GOT3 (cell line): ENCODE results near the gene STX8.

ENCODE experiments used
- DNase-seq: peaks from one replicate; lab custom pipeline; 2025; ENCODE audit warnings: mixed read lengths; lab: John Stamatoyannopoulos, UW

The STX8 gene

DNA sequence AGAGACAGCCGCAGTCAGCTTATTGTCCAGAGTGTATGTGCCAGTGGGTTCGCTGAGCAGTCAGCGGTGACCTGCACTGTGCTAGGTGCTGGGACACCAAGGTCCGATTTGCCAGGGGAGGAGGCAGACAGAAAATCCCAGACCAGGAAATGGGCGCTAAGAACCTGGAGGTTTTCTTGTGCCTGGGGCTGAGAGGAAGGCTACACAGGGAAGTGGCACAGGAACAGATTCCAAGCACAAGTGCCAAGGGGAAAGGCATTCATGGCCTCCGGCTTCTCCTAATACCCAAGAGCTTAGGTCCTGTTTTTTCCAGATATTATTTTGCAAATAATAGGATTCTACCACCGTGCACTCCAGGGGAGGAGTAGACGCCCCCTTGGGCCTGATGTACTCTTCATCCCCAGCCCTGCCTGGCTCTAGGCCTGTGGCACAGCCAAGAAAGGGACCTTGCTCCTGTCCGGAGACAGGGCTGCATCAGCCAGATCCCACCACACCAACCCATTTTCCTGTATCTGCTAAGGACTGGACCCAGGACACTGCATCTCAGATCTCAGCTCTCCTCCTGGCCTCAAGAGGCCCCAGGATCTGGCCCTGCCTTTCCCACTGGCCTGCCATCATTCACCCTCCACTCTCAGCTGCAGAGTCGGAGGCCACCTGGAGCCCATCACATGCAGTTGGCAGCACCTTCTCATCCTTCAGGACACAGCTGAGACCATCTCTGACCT lies 367.1 kb downstream of the STX8 start:
- DNase-seq = no peak

DNA sequence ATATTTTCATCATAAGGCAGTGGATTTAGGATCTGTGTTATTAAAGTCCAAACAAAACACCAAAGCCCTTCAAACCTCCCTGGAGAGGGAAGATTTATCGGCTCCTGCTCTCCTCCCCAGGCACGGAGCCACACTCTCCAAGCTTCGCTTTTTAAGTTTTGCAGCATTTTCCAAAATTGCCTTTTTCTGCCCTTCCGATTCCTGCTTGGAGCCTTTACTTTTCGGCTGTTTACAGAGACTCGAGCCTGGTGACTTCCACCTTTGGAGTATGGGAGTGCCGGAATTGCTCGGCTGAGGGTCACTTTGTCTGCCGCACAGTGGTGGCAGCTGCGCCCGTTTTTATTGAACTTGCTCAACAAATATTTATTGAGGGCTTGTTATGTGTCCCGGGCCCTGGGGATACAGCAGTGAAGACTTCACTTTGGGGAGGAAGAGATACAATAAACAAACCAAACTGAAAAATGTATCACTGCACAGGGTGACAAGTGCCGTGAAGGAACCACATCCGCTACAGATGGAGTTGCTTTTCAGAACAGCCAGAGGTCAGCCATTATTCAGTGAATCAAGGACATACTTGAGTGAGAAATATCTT lies 368.8 kb downstream of the STX8 start:
- no peak for DNase-seq

DNA sequence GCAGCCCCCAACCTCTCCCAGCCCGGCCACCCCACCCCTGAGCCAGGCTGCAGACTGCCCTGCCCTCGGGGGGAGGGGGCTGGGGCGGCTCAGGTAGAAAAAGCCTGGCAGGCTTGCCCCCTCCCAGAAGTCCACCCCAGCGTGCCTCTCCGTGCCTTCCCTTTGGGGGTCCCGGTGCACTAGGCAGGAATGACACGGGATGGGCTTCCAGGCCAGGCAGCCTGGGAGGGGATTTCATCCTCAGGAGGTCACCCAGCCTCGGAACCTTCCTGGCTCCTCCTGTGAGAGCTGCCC lies 369.3 kb downstream of the STX8 start:
- no peak for DNase-seq

DNA sequence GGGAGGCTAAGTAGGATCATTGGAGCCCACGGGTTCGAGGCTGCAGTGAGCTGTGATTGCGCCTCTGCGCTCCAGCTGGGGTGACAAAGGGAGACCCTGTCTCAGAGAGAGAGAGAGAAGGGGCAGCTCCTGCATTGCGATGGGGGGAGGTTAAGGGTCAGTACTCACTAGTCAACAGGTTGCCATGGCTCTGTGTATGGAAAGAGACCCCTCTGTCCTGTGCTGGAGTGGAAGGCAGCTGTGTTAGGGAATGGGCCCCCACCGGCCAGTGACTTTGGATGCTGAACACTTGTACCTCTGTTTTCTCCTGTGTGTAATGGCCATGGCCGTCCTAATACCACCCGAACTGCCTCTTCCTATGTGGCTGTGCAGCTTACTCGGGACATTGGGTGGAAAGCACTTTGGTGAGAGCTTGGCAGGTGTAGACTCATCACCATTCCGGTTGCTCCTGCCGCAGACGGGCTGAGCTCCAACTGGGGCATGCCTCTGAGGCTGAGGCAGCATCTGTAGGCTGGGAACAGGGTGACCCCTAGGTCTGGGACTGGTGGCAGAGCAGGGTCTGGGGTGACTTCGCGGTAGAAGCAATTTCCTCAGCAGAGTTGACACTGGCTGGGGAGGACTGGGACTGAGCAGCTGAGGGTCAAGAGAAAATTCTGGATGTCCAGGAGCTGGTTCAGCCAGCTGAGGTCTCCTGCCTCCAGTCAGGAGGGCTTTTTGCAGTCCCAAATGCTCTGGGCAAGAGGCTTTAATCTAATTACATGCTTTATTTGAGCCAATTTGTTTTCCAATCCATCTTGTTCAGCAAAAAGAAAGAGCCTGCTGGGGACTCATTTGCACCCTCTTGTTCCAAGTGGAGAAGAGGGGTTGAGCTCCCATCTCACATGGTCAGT lies 369.9 kb downstream of the STX8 start:
- no peak for DNase-seq

DNA sequence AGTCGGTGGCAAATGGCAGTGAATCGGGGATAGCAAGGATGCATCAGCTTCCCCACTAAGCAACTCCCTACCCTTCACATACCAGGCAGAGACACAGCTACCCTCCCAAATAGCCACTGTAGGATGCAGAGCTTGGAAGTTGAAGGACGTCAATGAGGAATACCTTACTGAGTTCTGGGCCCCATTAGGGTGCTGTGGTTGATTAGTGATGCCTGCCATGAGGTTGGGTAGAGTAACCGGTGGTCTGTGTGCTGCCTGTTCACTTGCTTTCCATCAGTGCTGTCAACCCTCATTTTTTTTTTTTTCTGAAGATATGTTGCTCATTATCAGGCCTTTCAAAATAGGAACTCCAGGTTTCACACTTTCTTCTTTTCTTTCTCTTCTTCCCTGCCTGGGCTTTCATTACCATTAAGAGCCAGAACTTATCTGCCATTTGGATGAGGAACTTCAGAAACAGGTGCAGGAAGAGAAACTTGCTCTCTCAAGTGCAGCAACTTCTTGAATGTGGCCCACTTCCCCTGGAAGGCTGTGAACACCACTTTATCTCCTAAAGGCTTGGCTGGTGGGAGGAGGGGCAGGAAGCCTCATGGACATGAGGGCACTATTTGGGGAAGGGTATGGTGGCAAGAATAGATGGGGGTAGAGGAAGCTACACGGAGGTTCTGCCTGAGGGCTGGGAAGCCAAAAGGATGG lies 370.8 kb downstream of the STX8 start:
- no peak for DNase-seq

DNA sequence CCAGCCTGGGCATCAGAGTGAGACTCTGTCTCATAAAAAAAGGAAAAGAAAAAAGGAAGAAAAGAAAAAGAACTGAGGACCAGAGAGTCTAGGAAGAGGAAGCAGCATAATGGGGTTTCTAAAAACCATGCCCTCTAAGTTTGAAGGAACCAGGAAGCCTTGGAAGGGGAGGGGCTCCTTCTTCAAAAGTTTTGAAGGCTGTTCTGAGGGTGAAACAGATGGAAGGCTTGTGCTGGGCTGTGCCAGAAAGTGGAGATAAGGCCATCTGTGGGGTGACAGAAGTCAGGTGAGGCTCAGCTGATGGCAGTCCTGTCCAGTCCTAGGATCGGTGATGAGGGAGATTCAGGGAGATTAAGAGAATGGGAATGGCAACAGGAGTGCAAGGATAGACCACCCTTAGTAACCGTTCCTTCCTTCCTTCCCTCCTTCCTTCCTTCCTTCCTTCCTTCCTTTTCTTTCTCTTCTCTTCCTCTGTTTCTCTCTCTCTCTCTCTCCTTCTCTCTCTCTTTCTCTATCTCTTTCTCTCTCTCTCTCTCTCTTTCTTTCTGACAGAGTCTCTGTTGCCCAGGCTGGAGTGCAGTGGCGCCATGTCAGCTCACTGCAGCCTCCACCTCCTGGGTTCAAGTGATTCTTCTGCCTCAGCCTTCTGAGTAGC lies 371.7 kb downstream of the STX8 start:
- DNase-seq = no peak

DNA sequence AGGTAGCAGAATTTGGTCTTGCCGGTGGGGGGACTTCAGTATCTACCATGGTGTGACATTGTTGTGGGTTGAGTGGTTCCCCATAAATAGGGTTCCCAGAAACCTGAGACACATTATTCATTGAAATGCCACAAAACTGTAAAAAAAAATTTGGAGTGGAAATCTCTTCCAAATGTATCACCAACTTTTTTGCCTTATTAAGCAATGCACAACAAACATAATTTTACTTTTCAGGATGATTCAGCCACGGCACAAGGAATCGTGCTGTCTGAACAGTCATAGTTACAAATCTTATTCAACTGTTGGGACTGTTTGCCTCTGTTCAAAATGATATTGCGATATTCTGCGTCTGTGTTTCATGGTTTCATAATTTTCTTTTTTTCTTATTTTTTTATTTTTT lies 373.1 kb downstream of the STX8 start:
- no peak for DNase-seq

DNA sequence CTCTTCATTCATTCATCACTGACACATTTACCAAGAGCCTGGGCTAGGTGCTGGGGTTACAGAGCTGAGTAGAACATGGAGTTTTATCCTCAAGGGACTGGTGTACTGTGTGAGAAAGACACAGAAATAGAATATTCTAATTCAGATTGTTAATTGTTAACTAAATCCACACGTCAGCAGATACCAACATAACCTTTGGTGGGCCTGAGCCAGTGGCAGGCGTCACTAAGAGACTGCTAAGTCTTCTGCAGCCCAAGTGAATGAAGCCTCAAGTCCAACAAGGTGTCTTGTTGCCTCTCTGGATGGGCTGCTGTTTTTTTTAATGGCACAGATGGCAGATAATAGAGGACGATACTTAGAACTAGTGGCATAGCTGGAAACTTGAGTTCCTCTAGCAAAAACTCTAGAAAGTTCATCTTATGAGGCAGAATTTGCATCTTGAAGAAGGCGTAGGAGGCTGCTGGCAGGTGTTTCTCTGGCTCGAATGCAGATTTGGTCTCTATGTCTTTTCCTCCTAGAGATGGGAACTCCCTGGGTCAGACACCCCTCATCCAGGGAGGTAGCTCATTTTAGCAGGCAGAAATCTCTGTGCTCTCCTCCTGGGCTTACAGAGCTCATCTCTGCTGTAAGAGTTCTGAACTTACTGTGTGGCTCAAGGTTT lies 374.8 kb downstream of the STX8 start:
- DNase-seq = no peak
